DND-41 (cell line): ENCODE measurements around the gene TKFC.

Source experiments
- ATAC-seq: fragments of 200-7000 bp; cut with Tn5 transposase; 3 replicates; pipeline ENCODE4 v1.9.1; 2021; ENCODE audit warnings: low read depth; ENCODE audit not compliant: insufficient read depth
- DNase-seq: peaks from one replicate; pipeline ENCODE4 v3.0.0-alpha.2; 2020
- H2AFZ ChIP-seq: 2 replicates; pipeline ENCODE4 v1.6.0; 2012; ENCODE audit warnings: low read depth, low read length
- H3K27ac ChIP-seq: 2 replicates; pipeline ENCODE4 v1.5.1; 2012; ENCODE audit warnings: low read length, inconsistent platforms
- H3K27me3 ChIP-seq: fragments of 200-600 bp; sonication (generic); 2 replicates; pipeline ENCODE4 v1.6.0; 2012; ENCODE audit warnings: low read length, mild to moderate bottlenecking, inconsistent platforms; ENCODE audit not compliant: insufficient read depth, poor library complexity
- H3K36me3 ChIP-seq: 2 replicates; pipeline ENCODE4 v1.5.1; 2012; ENCODE audit warnings: low read length, inconsistent platforms; ENCODE audit not compliant: insufficient read depth
- H3K4me1 ChIP-seq: 2 replicates; pipeline ENCODE4 v1.5.1; 2012; ENCODE audit warnings: mild to moderate bottlenecking, low read length; ENCODE audit not compliant: insufficient read depth
- H3K4me2 ChIP-seq: 2 replicates; pipeline ENCODE4 v1.6.0; 2012; ENCODE audit warnings: mild to moderate bottlenecking, moderate library complexity, low read length, inconsistent platforms; ENCODE audit not compliant: insufficient read depth
- H3K4me3 ChIP-seq, 2 experiments: fragments of 200-600 bp in 1 of 2; shearing (Covaris generic) in 1 of 2; 2 replicates each; pipeline ENCODE4 v1.5.1; 2012 to 2016; ENCODE audit warnings: inconsistent platforms in 2 of 2, low read length in 2 of 2, mild to moderate bottlenecking in 2 of 2, low read depth in 1 of 2, moderate library complexity in 1 of 2
- H3K79me2 ChIP-seq: 2 replicates; pipeline ENCODE4 v1.6.0; 2012; ENCODE audit warnings: low read length, inconsistent platforms; ENCODE audit not compliant: insufficient read depth
- H3K9ac ChIP-seq: 2 replicates; pipeline ENCODE4 v1.6.0; 2012; ENCODE audit warnings: low read depth, mild to moderate bottlenecking, inconsistent platforms, low read length, moderate library complexity
- H3K9me3 ChIP-seq: 2 replicates; pipeline ENCODE4 v1.5.1; 2012; ENCODE audit warnings: low read length, moderate library complexity, mild to moderate bottlenecking, inconsistent platforms; ENCODE audit not compliant: insufficient read depth, severe bottlenecking
- H4K20me1 ChIP-seq: 2 replicates; pipeline ENCODE4 v1.6.0; 2012; ENCODE audit warnings: low read length; ENCODE audit not compliant: insufficient read depth
- CTCF ChIP-seq: IDR thresholded peaks from 2 replicates; pipeline ENCODE4 v1.5.1; 2012; ENCODE audit warnings: borderline replicate concordance, low read length, moderate library complexity, mild to moderate bottlenecking; ENCODE audit not compliant: poor library complexity, severe bottlenecking; ENCODE audit errors: extremely low read depth
- EZH2 ChIP-seq: IDR thresholded peaks from 3 replicates; pipeline ENCODE4 v1.6.1; 2012; ENCODE audit warnings: borderline replicate concordance, low read depth, mild to moderate bottlenecking, moderate library complexity, low read length, inconsistent platforms; ENCODE audit not compliant: severe bottlenecking

Gene TKFC

GRCh38 chr11:61347916-61348461 lies 15.0 kb downstream of the TKFC start:
- ATAC-seq (no peak), DNase-seq (no peak)
- Histone ChIP-seq H3K9ac (no peak overlapping the region), H4K20me1 (no peaks in the 10 kb centered on the region), H2AFZ (no peak overlapping the region), H3K27me3 (no peaks in the 10 kb centered on the region), H3K27ac (no peak overlapping the region), H3K4me1 (no peaks in the 10 kb centered on the region), H3K79me2 (no peaks in the 10 kb centered on the region), H3K4me3 (no peak overlapping the region), H3K36me3 (peaks cover 57% of the 10 kb centered on the region), H3K9me3 (no peaks in the 10 kb centered on the region), H3K4me2 (no peak overlapping the region)
- no peak for TF ChIP-seq EZH2
- TF ChIP-seq CTCF: no peak

GRCh38 chr11:61349189-61349751 lies 16.2 kb downstream of the TKFC start:
- DNase-seq (no peak), ATAC-seq (no peak)
- no peak overlapping the region for H3K4me3 ChIP-seq
- H3K27me3 ChIP-seq: no peaks in the 10 kb centered on the region
- TF ChIP-seq CTCF (no peak), EZH2 (no peak)
- no peak overlapping the region for H2AFZ ChIP-seq
- H3K9me3 ChIP-seq: no peaks in the 10 kb centered on the region
- no peak overlapping the region for H3K4me2 ChIP-seq
- H4K20me1 ChIP-seq: no peaks in the 10 kb centered on the region
- H3K79me2 ChIP-seq: no peaks in the 10 kb centered on the region
- no peak overlapping the region for H3K27ac ChIP-seq
- H3K9ac ChIP-seq: no peak overlapping the region
- no peaks in the 10 kb centered on the region for H3K4me1 ChIP-seq
- H3K36me3 ChIP-seq: peaks cover 68% of the 10 kb centered on the region

- Histone ChIP-seq H3K79me2 (no peaks in the 10 kb centered on the region), H3K9me3 (no peaks in the 10 kb centered on the region), H3K27me3 (no peaks in the 10 kb centered on the region), H3K9ac (no peak overlapping the region), H2AFZ (no peak overlapping the region), H3K4me3 (no peak overlapping the region), H3K4me1 (no peaks in the 10 kb centered on the region), H3K27ac (no peak overlapping the region), H3K4me2 (no peak overlapping the region), H3K36me3 (peaks cover 68% of the 10 kb centered on the region), H4K20me1 (no peaks in the 10 kb centered on the region)
- ATAC-seq (no peak), DNase-seq (no peak)
- TF ChIP-seq EZH2 (no peak), CTCF (no peak)
Observed at GRCh38 chr11:61349916-61350315, 16.9 kb downstream of the TKFC start.

GRCh38 chr11:61350336-61350735 lies 17.3 kb downstream of the TKFC start:
- ATAC-seq (no peak), DNase-seq (no peak)
- Histone ChIP-seq H4K20me1 (no peaks in the 10 kb centered on the region), H2AFZ (no peak overlapping the region), H3K79me2 (no peaks in the 10 kb centered on the region), H3K36me3 (peaks cover 68% of the 10 kb centered on the region), H3K4me2 (no peak overlapping the region), H3K4me3 (no peak overlapping the region), H3K9ac (no peak overlapping the region), H3K9me3 (no peaks in the 10 kb centered on the region), H3K27me3 (no peaks in the 10 kb centered on the region), H3K4me1 (no peaks in the 10 kb centered on the region), H3K27ac (no peak overlapping the region)
- no peak for TF ChIP-seq CTCF
- TF ChIP-seq EZH2: no peak
